NK-92 treated with Interleukin-12 subunit alpha and Interleukin-12 subunit beta, amount 100 ng/mL, for 24 hours (cell line): Measurements from ENCODE around the gene NCAPG2.
A peak's percentile ranks its signal among the peaks of the same experiment; 100 is the strongest.

Experiments
- DNase-seq: peaks from one replicate; lab custom pipeline; 2025; lab: John Stamatoyannopoulos, UW

Gene NCAPG2

DNA sequence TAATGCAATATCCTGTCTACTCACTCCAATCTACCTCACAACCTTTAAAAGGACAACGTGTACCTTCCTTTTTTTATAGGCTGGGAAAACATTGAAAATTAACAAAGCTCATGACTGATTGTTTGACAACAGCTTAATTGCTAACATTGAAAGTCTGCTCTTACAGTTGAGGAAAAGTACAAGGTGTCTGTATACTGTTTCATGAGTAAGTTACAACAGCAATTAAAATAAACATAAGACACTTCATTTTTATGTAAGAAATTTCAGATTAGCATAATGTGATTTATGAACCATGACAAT is 28.6 kb upstream of the NCAPG2 start:
- no peak for DNase-seq

DNA sequence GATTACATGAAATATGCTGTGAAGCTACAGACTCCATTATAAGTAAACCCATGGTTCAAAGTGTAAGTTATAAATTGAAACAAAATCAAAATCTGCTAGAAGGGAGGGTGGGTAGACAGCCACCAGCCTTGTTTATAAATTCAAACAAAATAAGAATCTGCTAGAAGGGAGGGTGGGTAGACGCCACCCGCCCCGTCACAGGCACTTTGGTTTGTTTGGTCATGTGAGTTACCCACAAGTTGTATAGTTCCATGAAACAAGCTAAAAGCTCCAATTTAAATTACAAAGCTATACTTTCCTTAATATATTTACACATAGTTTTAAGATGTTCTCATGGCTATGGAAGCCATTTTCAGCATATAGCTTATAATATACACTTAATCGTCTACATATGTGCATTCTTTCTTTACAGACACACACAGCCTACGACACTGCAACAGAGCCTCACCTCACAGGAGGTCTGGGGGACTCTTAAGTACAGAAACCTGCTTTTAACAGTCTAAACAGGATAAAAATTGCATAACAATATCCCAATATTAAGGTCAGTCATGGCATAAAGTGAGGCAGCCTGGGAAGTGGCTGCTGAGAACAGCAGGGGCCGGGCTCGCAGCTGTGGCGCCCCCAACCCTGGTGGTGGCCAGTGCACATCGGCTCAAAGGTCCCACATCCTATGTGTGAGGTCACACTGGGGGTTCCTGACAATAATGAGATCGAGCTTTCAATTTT is 28.1 kb upstream of the NCAPG2 start:
- DNase-seq, result no peak

DNA sequence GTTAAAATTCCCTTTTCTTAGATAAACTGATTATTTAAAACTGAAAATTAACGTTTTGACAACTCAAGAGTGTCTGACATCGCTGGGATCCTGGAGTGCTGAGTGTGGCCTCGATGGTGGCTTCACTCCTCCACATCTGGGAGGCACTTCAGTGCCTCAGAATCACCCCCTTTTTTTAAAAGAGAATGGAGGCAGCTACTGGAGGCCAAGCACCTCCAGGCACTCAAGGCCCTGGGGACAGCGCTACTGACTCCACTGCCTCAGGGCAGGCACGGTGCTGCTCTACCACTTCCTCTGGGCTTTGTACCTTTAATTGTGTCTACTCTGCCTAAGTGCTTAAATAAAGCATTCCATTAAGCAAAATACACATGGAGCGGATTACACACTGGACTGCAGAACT is 27.2 kb upstream of the NCAPG2 start:
- DNase-seq, result no peak

DNA sequence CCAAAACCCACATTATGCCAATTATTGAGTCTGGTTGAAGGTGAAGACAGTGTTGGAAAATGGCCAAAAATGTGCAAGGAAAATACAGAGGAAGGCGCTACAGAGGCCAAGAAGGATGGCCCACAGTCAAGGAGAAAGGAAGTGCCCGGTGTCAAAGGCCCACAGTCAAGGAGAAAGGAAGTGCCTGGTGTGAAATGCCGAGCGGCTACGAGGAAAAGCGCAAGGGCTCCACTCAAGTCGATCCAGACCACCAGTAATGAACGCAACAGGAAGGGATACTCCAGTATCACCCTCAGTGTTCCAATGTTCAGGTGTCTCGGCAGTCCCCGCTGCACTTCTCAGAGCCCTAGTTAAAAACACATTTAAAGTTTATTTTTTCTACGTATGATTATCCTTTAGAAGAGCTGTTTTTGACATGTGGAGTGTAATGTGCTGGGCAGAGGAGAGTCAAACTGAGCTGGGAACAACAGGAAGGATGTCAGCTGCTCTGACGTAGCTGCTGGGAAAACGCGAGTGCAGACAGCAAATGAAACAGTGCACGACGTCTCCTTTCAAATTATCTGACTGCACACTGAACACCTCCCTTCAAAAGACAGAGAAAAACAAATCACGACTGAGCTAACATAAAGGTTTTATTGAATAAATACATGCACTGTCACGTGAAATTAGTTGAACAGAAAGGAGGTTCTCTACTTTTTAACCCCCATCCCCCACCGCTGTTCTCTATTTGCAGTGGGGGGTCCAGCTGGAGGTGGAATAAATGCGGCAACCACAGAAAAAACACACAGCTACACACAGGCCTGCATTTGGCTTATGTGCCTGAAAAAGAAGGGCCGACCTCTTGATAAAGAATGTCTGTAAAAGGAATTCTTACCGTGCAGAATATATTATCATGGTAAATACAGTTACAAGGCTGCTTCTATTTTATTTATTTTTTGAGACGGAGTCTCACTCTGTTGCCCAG is 26.1 kb upstream of the NCAPG2 start:
- no peak for DNase-seq

DNA sequence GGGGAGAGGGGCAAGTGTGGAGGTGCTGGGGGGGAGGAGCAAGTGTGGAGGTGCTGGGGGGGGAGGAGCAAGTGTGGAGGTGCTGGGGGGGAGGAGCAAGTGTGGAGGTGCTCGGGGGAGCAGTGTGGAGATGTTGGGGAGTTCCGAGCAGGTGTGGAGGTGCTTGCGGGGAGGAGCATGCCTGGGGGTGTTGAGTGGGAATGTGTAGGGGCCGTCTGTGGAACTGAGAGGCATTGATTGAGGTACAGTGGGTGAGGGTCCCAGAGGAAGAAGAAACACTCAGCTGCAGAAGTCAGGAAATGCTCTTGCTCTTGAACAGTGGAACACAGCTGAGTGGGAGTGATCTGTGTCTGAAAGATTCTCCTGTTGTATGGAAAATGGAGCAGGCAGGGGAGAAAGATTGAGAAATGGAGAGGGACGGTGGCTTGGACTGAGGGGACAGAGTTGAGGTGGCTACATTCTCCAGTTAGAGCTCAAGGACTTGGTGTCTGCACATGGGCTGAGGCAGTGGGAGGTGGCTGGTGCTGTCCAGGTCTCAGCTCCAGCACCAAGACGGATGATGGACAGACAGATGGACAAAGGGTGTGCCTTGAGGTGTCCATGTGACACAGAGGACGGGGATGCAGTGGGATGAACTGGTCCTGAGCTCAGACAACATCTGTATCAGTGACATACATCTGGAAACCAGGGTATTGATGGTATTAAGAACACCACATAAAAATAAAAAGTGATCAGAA is 25.2 kb upstream of the NCAPG2 start:
- DNase-seq, result no peak

DNA sequence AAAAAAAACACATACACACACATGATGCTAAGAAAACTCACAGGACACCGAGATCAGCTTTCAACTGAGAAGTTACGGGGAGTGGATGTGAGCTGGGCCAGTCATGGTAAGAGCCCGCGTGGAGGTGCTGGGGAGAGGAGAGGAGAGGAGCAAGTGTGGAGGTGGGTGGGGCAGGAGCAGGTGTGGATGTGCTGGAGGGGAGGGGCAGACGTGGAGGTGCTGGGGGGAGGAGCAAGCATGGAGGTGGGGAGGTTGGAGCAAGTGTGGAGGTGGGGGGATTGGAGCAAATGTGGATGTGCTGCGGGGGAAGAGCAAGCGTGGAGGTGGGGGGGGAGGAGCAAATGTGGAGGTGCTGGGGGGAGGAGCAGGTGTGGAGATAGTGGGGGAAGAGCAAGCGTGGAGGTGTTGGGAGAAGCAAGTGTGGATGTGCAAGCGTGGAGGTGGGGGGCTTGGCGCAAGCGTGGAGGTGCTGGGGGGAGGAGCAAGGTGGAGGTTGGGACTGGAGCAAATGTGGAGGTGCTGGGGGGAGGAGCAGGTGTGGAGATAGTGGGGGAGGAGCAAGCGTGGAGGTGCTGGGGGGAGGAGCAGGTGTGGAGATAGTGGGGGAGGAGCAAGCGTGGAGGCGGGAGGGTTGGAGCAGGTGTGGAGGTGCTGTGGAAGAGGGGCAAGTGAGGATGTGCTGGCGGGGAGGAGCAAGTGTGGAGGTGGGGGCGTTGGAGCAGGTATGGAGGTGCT is 24.5 kb upstream of the NCAPG2 start:
- DNase-seq, result no peak

DNA sequence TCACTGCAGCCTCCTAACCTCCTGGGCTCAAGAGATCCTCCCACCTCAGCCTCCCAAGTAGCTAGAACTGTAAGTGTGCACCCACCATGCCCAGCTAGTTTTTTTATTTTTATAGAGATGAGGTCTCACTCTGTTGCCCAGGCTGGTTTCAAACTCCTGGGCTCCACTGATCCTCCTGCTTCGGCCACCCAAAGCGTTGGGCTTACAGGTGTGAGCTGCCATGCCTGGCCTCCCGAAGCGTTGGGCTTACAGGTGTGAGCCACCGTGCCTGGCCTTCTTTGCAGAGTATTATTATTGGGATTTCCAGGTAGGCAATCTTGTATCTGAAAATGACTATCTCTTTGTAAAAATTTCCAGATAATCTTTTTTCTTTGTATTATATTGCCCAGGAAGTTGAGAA is 23.1 kb upstream of the NCAPG2 start:
- no peak for DNase-seq

DNA sequence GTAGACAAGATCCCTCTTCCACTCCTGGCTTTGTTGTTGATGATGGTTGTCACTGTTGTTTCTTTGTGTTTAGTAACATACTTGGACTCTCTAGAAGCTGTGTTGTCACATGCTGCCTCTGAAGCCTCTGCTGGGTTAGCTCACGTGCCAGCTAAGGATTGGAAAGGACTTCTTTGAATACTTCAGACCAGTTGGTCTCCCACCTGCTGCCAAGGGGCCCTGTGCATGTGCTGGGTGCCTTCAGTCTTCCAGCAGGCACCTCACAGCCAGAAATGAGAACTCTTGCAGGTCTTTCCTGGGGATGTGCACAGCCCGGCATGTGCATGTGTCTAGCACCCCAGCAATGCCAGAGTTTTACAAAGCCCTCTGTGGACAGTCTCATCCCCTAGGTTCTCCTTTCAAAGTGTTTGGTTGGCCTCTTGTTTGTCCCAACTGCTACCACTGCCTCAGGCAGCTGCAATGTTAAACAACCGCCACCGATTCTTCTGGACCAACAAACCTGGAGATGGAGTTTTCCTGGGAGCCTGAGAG is 21.7 kb upstream of the NCAPG2 start:
- DNase-seq, result no peak

DNA sequence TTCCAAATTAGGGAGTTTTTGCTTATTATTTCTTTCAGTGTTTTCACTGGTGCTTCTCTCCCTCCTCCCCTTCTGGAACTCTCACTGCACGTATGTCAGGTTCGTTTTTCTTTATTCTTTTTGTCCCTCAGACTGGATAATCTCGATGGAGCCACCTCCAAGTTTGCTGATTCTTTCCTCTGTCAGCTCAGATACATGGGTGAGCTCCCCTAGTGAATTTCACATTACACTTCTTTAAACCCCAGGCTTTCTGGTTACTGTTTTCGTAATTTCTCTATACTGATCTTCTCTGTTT is 20.8 kb upstream of the NCAPG2 start:
- no peak for DNase-seq

DNA sequence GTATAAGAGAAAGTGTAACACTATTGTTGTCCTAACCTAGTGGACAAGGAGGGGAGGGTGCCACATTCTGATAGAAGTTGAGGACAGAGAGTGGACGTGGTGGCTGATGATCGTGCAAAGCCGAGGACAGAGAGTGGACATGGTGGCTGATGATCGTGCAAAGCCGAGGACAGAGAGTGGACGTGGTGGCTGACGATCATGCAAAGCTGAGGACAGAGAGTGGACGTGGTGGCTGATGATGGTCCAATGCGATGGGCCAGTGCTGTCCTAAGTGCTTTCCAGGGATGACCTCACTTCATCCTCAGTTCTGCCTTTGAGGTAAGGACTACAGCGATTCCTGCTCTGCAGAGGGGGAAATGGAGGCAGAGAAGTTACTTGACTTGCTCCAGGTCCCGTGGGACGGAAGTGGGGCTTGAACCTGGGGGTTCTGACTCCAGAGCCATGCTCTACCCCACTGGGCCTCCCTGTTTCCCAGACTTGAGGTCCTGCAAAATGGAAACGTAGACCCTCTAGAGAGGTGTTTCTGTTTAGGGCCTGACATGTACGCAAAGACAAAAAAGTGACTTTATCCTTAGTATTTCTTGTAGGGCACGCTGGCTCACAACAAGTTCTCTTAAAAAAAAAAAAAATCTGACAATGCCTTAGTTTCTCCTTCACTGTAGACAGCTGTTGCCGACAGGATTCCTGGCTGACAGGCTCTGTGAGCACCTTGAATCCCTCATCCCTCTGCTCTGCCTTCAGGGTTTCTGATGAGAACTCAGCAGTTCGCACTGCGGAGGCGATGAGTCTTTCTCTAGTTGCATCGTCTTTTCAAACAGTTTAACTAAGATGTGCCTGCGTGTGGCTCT is 20.3 kb upstream of the NCAPG2 start:
- no peak for DNase-seq

DNA sequence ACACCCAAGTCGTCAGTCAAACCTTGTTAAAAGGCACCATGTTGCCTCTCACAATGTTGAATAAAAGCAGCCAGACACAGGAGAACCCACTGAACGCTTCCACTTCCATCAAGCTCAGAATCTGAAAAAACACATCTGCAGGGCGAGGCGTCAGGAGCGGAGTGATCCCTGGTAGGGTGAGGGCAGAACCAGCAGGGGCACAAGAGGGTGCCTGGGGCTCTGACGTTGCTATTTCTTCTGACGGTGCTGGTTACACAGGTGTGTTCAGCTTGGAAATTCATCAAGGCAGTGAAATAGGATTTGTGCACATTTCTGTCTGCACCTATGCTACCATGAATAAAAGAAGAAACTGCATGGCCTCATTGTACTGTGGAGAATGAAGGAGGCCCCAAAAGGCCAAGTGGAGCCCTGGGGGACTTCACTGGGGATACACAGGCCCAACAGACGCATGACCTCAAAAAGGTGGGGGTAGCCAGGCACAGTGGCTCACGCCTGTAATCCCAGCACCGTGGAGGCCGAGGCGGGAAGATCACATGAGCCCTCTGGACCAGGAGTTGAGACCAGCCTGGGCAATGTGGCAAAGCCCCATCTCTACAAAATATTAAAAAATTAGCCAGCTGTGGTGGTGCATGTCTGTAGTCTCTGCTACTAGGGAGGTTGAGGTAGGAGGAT is 19.2 kb upstream of the NCAPG2 start:
- no peak for DNase-seq

DNA sequence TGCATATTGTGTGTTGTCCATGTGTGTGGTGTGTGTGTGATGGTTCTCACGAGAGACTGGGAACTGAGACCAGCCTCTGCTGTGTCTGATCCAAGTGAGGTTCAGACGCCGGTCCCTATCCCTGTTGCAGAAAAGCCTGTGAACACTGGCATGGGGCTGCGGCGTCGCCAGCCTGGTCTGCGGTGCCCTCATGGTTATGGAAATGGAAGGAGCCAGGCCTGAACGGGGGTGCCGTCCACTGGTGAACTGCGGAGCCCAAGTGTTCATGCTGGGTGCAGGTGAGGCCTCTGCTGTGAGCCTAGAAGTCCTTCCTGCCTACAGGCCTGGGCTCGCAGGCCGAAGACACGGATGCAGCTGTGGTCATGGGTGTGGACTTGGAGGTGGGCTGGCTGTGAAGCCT is 18.7 kb upstream of the NCAPG2 start:
- DNase-seq, result no peak

DNA sequence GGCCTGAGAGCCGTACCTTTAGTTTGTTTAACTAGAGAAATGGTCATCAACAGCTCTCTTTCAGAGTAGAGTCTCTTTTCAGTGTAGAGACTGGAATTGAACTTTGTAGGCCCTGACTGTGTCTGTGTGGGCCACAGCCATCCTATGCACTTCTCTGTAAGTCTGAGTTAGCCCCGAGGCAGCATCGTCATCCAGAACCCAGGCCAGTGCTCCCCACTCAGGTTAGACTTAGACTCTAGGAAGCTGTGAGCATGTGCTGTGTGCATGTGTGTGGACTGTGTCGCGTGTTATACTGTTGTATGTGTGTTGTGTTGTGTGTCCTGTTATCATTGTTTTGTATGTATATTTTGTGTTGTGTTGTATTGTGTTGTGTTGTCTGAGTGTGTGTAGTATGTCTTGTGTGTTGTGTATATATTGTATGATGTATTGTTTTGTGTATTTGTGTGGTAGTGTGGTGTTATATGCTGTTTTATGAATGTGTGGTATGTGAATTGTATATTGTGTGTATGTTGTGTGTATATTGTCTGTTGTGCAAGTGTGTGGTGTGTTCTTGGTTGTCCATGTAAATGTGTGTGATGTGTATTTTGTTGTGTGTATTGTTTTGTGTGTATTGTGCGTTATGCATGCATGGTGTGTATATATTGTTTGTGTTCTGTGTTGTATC is 18.1 kb upstream of the NCAPG2 start:
- DNase-seq, result no peak

DNA sequence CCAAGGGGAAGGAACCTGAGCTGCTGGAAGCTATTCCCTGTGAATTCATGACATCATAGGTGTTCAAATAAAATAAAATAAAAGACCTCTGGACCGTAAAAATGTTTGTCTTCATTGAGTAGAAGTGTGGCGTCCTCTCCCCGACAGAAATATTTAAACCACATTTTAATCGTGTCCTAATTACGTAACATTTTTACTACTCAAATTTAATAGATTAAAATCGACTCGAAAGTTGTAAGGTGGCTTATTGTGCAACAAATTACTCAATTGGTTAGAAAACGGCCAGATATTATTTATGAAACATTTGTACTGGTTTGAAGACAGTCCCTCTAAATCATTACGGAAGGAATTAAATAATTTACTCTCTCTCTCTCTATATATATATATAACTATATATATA is 15.5 kb upstream of the NCAPG2 start:
- no peak for DNase-seq

DNA sequence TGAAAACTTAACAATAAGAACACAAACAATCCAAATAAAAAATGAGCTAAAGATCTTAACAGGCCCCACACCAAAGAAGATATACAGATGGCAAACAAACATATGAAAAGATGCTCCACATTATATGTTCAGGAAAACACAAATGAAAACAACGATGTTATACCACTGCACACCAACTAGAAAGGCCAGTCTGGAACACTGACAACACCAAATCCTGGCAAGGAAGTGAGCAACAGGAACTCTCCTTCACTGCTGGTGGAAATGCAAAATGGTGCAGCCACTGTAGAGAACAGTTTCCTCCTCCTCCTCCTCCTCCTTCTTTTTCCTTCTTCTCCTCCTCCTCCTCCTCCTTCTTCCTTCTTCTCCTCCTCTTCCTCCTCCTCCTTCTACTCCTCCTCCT is 12.2 kb upstream of the NCAPG2 start:
- no peak for DNase-seq

DNA sequence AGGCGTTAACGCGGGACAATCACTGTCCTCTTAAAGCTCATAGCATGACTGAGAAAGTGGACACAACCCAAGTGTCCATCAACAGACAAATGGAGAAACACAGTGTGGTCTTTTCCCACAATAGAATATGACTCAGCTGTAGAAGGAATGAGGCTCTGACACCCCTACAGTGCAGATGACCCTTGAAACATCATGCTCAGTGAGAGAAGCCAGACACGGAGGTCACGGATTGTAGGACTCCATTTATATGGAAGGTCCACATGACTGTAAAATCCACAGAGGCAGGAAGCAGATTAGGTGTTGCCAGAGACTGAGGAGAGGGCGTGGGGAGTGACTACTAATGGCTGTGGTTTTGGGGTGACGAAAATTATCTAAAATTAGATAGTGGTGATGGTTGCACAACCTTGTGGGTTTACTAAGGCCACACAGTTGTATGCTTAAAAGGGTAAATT is 6.1 kb upstream of the NCAPG2 start:
- peak; percentile 53 for DNase-seq

DNA sequence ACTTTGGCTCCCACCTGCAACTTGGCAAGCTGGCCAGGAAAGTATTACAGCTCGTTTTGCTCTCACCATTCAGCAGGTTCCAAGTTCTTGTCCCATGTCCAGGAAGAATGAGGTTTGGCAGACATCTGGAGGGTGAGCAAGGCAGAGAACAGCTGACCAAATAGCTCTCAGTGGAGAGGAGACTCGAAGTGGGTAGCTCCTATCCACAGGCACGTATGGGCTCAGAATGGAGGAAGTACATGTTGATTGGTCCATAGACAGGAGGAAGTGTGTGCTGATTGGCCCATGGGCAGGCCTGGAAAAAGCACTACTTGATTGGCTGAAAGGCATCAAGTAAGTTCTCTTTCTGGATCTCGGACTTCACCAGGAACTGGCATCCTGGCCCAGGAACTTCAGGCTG is 3.0 kb upstream of the NCAPG2 start:
- DNase-seq, result no peak

DNA sequence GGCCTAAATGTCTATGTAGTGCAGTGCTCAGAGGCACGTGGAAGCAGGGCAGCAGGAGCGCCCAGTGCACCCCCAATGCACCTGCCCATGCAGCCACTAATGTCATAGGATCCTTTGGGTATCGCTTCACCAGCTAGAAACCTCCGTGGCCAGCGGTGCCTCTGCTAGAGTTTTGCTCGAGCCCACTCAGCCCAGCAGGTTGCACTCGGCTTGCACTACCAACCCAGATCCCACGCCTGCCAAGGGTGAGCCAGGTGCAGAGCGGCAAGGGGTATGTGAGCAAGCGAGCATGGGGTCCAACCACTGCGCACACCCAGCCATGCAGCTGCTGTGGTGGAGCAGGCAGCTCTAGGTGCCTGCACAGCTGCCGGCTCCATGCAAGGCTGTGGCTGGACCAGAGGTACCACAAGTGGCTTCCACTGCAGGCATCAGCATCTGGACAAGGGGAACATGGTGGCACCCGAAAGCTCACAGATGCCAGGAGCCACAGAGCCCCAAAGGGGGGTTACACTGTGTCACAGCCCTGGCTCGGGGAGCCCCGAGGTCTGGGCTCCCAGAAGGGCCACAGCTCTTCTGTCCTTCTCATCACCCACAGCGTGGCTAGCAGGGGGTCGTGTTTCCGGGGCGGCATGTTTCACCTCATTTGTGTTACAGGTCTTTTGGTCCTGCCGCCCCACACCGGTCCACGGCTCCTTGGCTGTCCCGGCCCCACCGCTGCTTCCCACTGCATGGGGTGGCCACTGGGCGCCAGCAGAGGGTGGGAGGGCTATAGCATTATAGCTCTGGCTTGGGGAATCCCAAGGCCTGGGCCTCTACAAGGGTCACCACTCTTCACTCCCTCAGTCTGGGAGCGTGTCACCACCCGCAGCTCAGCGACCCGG is 2.3 kb upstream of the NCAPG2 start:
- no peak for DNase-seq

DNA sequence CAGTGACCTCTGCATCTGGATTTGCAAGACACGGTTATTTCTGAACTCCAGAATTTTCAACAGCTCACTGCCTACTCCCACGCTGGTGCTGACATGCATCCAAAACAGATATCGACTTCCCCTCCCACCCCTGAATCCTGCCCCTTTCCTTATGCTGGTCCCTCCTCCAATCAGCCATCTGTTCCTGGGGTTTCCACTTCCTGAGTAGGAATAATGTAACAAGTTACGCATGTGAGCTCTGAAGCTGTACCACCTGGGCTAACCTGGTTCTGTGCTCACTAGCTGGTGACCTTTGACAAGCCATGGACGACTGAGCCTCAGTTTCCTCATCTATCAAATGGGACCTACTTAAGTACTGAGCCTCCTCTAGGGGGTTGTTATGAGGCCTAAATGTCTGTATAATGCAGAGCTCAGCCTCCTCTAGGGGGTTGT is 1.7 kb upstream of the NCAPG2 start:
- no peak for DNase-seq
